Fibroblast of lung (primary cell): ENCODE results near the gene THOC5.

ENCODE experiments used
- EZH2 ChIP-seq: IDR thresholded peaks from 2 replicates; pipeline ENCODE4 v1.5.1; 2012; ENCODE audit warnings: low read length, control low read depth, mild to moderate bottlenecking; ENCODE audit errors: missing control alignments
- TF ChIP-seq, protein P1 (sequence below), 2 donors: IDR thresholded peaks in 1 of 2; conservative IDR thresholded peaks in 1 of 2; 1 replicate in 1 of 2; 2 replicates in 1 of 2; pipeline ENCODE4 v1.5.1; 2011 to 2012; ENCODE audit warnings: low read length in 2 of 2, control low read depth in 1 of 2, inconsistent platforms in 1 of 2, low read depth in 1 of 2, mild to moderate bottlenecking in 1 of 2

DNA sequence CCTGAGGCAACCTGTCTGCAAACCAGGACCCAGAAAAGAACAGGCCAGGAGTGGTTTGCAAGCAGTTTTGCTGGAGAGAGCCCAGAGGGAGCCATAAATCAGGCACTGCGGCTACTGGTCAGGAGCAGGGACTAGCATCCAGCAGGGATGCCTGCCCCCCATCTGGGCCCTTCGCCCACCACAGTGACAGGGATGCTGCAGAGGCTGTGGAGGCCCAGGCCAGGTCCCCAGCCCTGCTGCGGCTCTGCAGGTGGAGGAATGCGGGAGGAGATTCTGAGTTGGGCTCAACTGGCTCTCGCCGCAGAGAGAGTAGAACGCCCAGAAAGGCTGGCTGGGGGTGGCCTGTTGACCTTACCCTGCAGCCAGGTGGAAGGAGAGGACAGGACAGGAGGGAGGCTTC, 89.9 kb downstream of the THOC5 start:
- TF ChIP-seq, protein P1, sequence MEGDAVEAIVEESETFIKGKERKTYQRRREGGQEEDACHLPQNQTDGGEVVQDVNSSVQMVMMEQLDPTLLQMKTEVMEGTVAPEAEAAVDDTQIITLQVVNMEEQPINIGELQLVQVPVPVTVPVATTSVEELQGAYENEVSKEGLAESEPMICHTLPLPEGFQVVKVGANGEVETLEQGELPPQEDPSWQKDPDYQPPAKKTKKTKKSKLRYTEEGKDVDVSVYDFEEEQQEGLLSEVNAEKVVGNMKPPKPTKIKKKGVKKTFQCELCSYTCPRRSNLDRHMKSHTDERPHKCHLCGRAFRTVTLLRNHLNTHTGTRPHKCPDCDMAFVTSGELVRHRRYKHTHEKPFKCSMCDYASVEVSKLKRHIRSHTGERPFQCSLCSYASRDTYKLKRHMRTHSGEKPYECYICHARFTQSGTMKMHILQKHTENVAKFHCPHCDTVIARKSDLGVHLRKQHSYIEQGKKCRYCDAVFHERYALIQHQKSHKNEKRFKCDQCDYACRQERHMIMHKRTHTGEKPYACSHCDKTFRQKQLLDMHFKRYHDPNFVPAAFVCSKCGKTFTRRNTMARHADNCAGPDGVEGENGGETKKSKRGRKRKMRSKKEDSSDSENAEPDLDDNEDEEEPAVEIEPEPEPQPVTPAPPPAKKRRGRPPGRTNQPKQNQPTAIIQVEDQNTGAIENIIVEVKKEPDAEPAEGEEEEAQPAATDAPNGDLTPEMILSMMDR (conservative IDR thresholded peaks at IDR 0.05 in 1 of 2, IDR thresholded peaks at IDR 0.05 in 1 of 2; ENCODE audit: low read depth in 1 of 2, low read length in 2 of 2): no peak
- TF ChIP-seq EZH2: no peak
